ENCODE results near the gene RGP1. TPM values are rescaled to one million over a fixed set of nuclear protein-coding genes. Genes with fewer than 3 reads are reported as not detected.

RGP1 gene
- total and polyA plus RNA-seq, 9 of the 15 experiments (the other 6 are each of a cell fraction or from before 2014, with no cell fraction given): 0.42 to 13.8 (median 6.7) TPM

DNA sequence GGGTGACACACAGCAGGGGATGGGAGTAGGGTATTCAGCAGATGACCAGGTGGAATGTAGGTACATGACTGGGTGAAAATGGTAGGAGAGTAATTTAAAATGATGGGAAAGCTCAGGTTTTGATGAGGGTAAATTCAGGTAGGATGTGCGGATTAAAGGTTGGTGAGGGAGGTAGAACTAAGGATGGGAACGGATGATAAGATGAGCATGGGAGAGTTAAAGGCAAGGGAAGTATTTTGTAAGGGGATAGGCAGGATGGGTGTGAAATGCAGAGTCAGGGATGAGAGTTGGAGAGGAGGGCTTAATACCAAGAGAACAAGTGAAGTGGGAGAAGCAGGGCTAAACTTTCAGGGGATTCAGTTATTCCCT is 18.6 kb upstream of the RGP1 start (continued):
- TF ChIP-seq, protein P1, sequence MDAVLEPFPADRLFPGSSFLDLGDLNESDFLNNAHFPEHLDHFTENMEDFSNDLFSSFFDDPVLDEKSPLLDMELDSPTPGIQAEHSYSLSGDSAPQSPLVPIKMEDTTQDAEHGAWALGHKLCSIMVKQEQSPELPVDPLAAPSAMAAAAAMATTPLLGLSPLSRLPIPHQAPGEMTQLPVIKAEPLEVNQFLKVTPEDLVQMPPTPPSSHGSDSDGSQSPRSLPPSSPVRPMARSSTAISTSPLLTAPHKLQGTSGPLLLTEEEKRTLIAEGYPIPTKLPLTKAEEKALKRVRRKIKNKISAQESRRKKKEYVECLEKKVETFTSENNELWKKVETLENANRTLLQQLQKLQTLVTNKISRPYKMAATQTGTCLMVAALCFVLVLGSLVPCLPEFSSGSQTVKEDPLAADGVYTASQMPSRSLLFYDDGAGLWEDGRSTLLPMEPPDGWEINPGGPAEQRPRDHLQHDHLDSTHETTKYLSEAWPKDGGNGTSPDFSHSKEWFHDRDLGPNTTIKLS (IDR thresholded peaks at IDR 0.05; ENCODE audit: borderline replicate concordance, low read depth): no peak
- TF ChIP-seq, protein P2, sequence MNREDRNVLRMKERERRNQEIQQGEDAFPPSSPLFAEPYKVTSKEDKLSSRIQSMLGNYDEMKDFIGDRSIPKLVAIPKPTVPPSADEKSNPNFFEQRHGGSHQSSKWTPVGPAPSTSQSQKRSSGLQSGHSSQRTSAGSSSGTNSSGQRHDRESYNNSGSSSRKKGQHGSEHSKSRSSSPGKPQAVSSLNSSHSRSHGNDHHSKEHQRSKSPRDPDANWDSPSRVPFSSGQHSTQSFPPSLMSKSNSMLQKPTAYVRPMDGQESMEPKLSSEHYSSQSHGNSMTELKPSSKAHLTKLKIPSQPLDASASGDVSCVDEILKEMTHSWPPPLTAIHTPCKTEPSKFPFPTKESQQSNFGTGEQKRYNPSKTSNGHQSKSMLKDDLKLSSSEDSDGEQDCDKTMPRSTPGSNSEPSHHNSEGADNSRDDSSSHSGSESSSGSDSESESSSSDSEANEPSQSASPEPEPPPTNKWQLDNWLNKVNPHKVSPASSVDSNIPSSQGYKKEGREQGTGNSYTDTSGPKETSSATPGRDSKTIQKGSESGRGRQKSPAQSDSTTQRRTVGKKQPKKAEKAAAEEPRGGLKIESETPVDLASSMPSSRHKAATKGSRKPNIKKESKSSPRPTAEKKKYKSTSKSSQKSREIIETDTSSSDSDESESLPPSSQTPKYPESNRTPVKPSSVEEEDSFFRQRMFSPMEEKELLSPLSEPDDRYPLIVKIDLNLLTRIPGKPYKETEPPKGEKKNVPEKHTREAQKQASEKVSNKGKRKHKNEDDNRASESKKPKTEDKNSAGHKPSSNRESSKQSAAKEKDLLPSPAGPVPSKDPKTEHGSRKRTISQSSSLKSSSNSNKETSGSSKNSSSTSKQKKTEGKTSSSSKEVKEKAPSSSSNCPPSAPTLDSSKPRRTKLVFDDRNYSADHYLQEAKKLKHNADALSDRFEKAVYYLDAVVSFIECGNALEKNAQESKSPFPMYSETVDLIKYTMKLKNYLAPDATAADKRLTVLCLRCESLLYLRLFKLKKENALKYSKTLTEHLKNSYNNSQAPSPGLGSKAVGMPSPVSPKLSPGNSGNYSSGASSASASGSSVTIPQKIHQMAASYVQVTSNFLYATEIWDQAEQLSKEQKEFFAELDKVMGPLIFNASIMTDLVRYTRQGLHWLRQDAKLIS (CRISPR knock-in tag; IDR thresholded peaks at IDR 0.05): no peak
- peak; percentile 55 for TF ChIP-seq C11orf30 (IDR thresholded peaks at IDR 0.05; ENCODE audit: low read depth)
- TF ChIP-seq, protein P3, sequence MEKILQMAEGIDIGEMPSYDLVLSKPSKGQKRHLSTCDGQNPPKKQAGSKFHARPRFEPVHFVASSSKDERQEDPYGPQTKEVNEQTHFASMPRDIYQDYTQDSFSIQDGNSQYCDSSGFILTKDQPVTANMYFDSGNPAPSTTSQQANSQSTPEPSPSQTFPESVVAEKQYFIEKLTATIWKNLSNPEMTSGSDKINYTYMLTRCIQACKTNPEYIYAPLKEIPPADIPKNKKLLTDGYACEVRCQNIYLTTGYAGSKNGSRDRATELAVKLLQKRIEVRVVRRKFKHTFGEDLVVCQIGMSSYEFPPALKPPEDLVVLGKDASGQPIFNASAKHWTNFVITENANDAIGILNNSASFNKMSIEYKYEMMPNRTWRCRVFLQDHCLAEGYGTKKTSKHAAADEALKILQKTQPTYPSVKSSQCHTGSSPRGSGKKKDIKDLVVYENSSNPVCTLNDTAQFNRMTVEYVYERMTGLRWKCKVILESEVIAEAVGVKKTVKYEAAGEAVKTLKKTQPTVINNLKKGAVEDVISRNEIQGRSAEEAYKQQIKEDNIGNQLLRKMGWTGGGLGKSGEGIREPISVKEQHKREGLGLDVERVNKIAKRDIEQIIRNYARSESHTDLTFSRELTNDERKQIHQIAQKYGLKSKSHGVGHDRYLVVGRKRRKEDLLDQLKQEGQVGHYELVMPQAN (IDR thresholded peaks at IDR 0.05; ENCODE audit: borderline replicate concordance): peak; percentile 55; the same call in 1 of the 2 replicates
- TF ChIP-seq TOE1 (IDR thresholded peaks at IDR 0.05; ENCODE audit: borderline replicate concordance): no peak
- TF ChIP-seq TOE1 (CRISPR knock-in tag; IDR thresholded peaks at IDR 0.05; ENCODE audit: borderline replicate concordance, low read depth): no peak
- TF ChIP-seq ZNF263 (CRISPR knock-in tag; IDR thresholded peaks at IDR 0.05; ENCODE audit: borderline replicate concordance): no peak
- no peak for TF ChIP-seq ZNF124 (CRISPR knock-in tag; IDR thresholded peaks at IDR 0.05)
- TF ChIP-seq SREBF1 (IDR thresholded peaks at IDR 0.05; ENCODE audit: borderline replicate concordance, low read depth, low read length): no peak
- TF ChIP-seq ZNF316 (IDR thresholded peaks at IDR 0.05): peak; percentile 47; the same call in 1 of the 2 replicates
- no peak for TF ChIP-seq TEAD2 (tag; IDR thresholded peaks at IDR 0.05)
- TF ChIP-seq ZNF24 (IDR thresholded peaks at IDR 0.05): 0 out of 2 replicates have a peak, but pooled peaks have one; percentile 22
- TF ChIP-seq, protein P4, sequence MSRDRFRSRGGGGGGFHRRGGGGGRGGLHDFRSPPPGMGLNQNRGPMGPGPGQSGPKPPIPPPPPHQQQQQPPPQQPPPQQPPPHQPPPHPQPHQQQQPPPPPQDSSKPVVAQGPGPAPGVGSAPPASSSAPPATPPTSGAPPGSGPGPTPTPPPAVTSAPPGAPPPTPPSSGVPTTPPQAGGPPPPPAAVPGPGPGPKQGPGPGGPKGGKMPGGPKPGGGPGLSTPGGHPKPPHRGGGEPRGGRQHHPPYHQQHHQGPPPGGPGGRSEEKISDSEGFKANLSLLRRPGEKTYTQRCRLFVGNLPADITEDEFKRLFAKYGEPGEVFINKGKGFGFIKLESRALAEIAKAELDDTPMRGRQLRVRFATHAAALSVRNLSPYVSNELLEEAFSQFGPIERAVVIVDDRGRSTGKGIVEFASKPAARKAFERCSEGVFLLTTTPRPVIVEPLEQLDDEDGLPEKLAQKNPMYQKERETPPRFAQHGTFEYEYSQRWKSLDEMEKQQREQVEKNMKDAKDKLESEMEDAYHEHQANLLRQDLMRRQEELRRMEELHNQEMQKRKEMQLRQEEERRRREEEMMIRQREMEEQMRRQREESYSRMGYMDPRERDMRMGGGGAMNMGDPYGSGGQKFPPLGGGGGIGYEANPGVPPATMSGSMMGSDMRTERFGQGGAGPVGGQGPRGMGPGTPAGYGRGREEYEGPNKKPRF (IDR thresholded peaks at IDR 0.05; ENCODE audit: low read depth, low read length): no peak
- TF ChIP-seq, protein P5, sequence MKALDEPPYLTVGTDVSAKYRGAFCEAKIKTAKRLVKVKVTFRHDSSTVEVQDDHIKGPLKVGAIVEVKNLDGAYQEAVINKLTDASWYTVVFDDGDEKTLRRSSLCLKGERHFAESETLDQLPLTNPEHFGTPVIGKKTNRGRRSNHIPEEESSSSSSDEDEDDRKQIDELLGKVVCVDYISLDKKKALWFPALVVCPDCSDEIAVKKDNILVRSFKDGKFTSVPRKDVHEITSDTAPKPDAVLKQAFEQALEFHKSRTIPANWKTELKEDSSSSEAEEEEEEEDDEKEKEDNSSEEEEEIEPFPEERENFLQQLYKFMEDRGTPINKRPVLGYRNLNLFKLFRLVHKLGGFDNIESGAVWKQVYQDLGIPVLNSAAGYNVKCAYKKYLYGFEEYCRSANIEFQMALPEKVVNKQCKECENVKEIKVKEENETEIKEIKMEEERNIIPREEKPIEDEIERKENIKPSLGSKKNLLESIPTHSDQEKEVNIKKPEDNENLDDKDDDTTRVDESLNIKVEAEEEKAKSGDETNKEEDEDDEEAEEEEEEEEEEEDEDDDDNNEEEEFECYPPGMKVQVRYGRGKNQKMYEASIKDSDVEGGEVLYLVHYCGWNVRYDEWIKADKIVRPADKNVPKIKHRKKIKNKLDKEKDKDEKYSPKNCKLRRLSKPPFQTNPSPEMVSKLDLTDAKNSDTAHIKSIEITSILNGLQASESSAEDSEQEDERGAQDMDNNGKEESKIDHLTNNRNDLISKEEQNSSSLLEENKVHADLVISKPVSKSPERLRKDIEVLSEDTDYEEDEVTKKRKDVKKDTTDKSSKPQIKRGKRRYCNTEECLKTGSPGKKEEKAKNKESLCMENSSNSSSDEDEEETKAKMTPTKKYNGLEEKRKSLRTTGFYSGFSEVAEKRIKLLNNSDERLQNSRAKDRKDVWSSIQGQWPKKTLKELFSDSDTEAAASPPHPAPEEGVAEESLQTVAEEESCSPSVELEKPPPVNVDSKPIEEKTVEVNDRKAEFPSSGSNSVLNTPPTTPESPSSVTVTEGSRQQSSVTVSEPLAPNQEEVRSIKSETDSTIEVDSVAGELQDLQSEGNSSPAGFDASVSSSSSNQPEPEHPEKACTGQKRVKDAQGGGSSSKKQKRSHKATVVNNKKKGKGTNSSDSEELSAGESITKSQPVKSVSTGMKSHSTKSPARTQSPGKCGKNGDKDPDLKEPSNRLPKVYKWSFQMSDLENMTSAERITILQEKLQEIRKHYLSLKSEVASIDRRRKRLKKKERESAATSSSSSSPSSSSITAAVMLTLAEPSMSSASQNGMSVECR (CRISPR knock-in tag; IDR thresholded peaks at IDR 0.05): no peak
